Chondrocyte (in vitro differentiated cells): ENCODE data around the gene PIP4P1. TPM values are rescaled to one million over a fixed set of nuclear protein-coding genes. Genes with fewer than 3 reads are reported as not detected.

Experiments used
- DNase-seq: peaks from one replicate; pipeline ENCODE4 v3.0.0; 2021; ENCODE audit warnings: mixed read lengths, low spot score
- H3K27ac Mint-ChIP-seq: one replicate; pipeline ENCODE4 v1.8.0; 2021; ENCODE audit warnings: mild to moderate bottlenecking, moderate library complexity, mixed read lengths; ENCODE audit not compliant: unreplicated experiment
- H3K27me3 Mint-ChIP-seq: 2 replicates; pipeline ENCODE4 v1.8.0; 2021; ENCODE audit warnings: low read depth, mixed read lengths
- H3K36me3 Mint-ChIP-seq: 2 replicates; pipeline ENCODE4 v1.8.0; 2021; ENCODE audit warnings: low read depth, mixed read lengths
- H3K4me1 Mint-ChIP-seq: 2 replicates; pipeline ENCODE4 v1.8.0; 2021; ENCODE audit warnings: low read depth, mild to moderate bottlenecking, mixed read lengths
- H3K4me3 Mint-ChIP-seq: one replicate; pipeline ENCODE4 v1.8.0; 2021; ENCODE audit warnings: mild to moderate bottlenecking, moderate library complexity, mixed read lengths; ENCODE audit not compliant: unreplicated experiment
- H3K9me3 Mint-ChIP-seq: 2 replicates; pipeline ENCODE4 v1.8.0; 2021; ENCODE audit warnings: low read depth, mixed read lengths
- CTCF ChIP-seq: fragments of 200-600 bp; sonication (generic); IDR thresholded peaks from 2 replicates; pipeline ENCODE4 v1.5.0; 2021; ENCODE audit warnings: antibody characterized with exemption, mild to moderate bottlenecking, moderate library complexity
- total RNA-seq: library from RNA; stranded (reverse); gene quantifications from 3 replicates; pipeline ENCODE4 v1.2.1, GENCODE V29; 2021

PIP4P1 gene
- total RNA-seq, 1 donor from 2014 or later: 36.9 TPM

GRCh38 chr14:20468764-20469241 is 7.6 kb upstream of the PIP4P1 start:
- DNase-seq: no peak
- H3K4me3 Mint-ChIP-seq: peak overlapping the region; percentile 99

GRCh38 chr14:20460458-20461224 is 593 bp downstream of the PIP4P1 start:
- TF ChIP-seq CTCF: no peak
- DNase-seq: no peak
- peaks cover 31% of the 10 kb centered on the region for H3K4me1 Mint-ChIP-seq
- peak overlapping the region; percentile 97 for H3K27ac Mint-ChIP-seq
- H3K9me3 Mint-ChIP-seq: no peaks in the 10 kb centered on the region
- no peaks in the 10 kb centered on the region for H3K27me3 Mint-ChIP-seq
- H3K36me3 Mint-ChIP-seq: peaks cover 12% of the 10 kb centered on the region
- H3K4me3 Mint-ChIP-seq: peak overlapping the region; percentile 86

More at GRCh38 chr14:20468764-20469241, 7.6 kb upstream of the PIP4P1 start:
- peak overlapping the region; percentile 98 for H3K27ac Mint-ChIP-seq
- H3K27me3 Mint-ChIP-seq: peaks cover 3% of the 10 kb centered on the region
- H3K9me3 Mint-ChIP-seq: no peaks in the 10 kb centered on the region
- no peak for TF ChIP-seq CTCF
- H3K36me3 Mint-ChIP-seq: peaks cover 7% of the 10 kb centered on the region
- H3K4me1 Mint-ChIP-seq: peaks cover 26% of the 10 kb centered on the region

- TF ChIP-seq CTCF: no peak
- no peak for DNase-seq
- no peaks in the 10 kb centered on the region for H3K9me3 Mint-ChIP-seq
- H3K27me3 Mint-ChIP-seq: no peaks in the 10 kb centered on the region
- no peak overlapping the region for H3K4me3 Mint-ChIP-seq
- peak overlapping the region; percentile 73 for H3K27ac Mint-ChIP-seq
- peaks cover 12% of the 10 kb centered on the region for H3K36me3 Mint-ChIP-seq
- peaks cover 31% of the 10 kb centered on the region for H3K4me1 Mint-ChIP-seq
Measured at GRCh38 chr14:20458031-20458789, 3.0 kb downstream of the PIP4P1 start.

- no peaks in the 10 kb centered on the region for H3K9me3 Mint-ChIP-seq
- TF ChIP-seq CTCF: no peak
- H3K27ac Mint-ChIP-seq: no peak overlapping the region
- H3K4me3 Mint-ChIP-seq: no peak overlapping the region
- no peak for DNase-seq
- H3K36me3 Mint-ChIP-seq: peaks cover 17% of the 10 kb centered on the region
- no peaks in the 10 kb centered on the region for H3K27me3 Mint-ChIP-seq
- H3K4me1 Mint-ChIP-seq: peaks cover 28% of the 10 kb centered on the region
Measured at GRCh38 chr14:20456971-20457370, 4.3 kb downstream of the PIP4P1 start.
